Fibroblast of villous mesenchyme (primary cell): ENCODE measurements around the gene RBM6. TPM values are rescaled to one million over a fixed set of nuclear protein-coding genes. Genes with fewer than 3 reads are reported as not detected.
"Not testable (repeated sequence)": the region's sequence is repeated elsewhere in the genome, so short reads cannot be mapped to it uniquely, and the experiment has no call there.

ENCODE experiments used
- DNase-seq: peaks from one replicate; pipeline ENCODE4 v3.0.0-alpha.2; 2010; ENCODE audit warnings: low read depth
- H3K4me3 ChIP-seq: 2 replicates; pipeline ENCODE4 v1.5.1; 2011; ENCODE audit warnings: low read depth, mild to moderate bottlenecking, low read length
- CTCF ChIP-seq: IDR thresholded peaks from 2 replicates; pipeline ENCODE4 v1.5.1; 2012; ENCODE audit warnings: low read depth, mild to moderate bottlenecking, low read length; ENCODE audit not compliant: insufficient read depth
- total RNA-seq: library from RNA; depleted of rRNA; stranded (reverse); fragments of >200 nt; gene quantifications from 2 replicates; pipeline ENCODE4 v1.2.3, GENCODE V29; 2012

Gene RBM6
- total RNA-seq, 1 donor = 61.7 TPM

DNA sequence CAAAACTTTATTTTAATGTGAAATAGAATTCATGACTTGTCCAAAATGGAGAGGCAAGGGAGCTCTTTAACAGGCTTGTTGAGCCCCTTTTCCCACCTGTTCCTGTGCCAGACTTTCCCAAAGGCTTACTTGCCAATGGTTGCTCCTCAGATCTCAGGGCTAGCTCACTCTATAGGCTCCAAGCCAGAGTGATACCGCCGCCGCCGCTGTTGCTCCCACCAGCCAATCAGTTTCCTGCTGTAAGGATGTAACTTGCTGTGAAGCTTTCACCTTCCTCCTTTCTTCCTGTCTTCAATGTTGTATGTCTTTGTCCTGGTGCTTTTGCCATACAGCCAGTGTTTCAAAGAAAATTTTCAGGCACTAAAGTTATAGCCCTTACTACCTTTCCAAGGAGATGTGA lies 107.5 kb downstream of the RBM6 start:
- TF ChIP-seq CTCF = no peak
- no peak overlapping the region for H3K4me3 ChIP-seq
- no peak for DNase-seq

DNA sequence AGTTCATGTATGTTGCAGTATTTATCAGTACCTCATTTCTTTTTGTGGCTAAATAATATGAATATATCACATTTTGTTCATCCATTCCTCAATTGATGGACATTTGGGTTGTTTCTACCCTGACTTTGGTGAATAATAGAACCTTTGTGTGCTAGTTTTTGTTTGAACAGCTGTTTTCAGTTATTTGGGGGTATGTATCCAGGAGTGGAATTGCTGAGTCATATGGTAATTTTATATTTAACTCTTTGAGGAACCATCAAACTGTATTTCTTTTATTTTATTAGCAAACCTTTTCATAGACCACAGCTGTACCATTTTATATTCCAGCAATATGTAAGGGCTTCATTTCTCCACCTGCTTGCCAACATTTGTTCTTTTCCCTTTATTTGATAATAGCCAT lies 110.4 kb downstream of the RBM6 start:
- TF ChIP-seq CTCF = no peak
- DNase-seq = peak; percentile 53
- no peak overlapping the region for H3K4me3 ChIP-seq

- H3K4me3 ChIP-seq = no peak overlapping the region
- DNase-seq = no peak
- TF ChIP-seq CTCF = no peak
These were observed 117.8 kb downstream of the RBM6 start for GRCh38 chr3:50057756-50058155.

GRCh38 chr3:50068134-50068533 lies 128.2 kb downstream of the RBM6 start:
- no peak overlapping the region for H3K4me3 ChIP-seq
- DNase-seq = no peak
- TF ChIP-seq CTCF = no peak

DNA sequence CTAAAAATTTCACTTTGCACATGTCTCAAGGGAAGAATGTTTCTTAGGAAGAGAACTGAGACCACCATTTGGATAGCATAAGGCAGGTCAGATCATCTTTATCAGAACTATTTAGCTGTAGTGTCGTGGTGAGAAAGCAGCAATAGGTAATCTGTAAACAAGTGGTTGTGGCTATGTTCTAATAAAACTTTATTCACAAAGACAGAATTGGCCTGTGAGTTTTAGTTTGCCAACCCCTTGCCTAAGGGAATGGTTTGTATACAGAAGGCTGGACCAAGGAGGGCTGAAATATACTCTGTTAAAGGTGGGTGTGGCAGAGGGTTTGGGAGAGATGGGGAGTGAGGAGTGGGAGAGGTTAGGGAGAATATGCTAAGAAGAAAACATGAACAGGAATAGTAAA lies 138.1 kb downstream of the RBM6 start:
- no peak for TF ChIP-seq CTCF

GRCh38 chr3:50078622-50079021 lies 138.7 kb downstream of the RBM6 start:
- no peak overlapping the region for H3K4me3 ChIP-seq
- TF ChIP-seq CTCF = no peak
- DNase-seq = no peak

More for the DNA sequence above, 138.1 kb downstream of the RBM6 start:
- H3K4me3 ChIP-seq = no peak overlapping the region
- no peak for DNase-seq

DNA sequence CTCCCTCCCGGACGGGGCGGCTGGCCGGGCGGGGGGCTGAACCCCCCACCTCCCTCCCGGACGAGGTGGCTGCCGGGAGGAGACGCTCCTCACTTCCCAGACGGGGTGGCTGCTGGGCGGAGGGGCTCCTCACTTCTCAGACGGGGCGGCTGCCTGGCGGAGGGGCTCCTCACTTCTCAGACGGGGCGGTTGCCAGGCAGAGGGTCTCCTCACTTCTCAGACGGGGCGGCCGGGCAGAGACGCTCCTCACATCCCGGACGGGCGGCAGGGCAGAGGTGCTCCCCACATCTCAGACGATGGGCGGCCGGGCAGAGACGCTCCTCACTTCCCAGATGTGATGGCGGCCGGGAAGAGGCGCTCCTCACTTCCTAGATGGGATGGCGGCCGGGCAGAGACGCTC lies 145.0 kb downstream of the RBM6 start:
- H3K4me3 ChIP-seq, DNase-seq: not testable (repeated sequence)
